Measurements from ENCODE around the gene TMEM181.

Gene TMEM181

DNA sequence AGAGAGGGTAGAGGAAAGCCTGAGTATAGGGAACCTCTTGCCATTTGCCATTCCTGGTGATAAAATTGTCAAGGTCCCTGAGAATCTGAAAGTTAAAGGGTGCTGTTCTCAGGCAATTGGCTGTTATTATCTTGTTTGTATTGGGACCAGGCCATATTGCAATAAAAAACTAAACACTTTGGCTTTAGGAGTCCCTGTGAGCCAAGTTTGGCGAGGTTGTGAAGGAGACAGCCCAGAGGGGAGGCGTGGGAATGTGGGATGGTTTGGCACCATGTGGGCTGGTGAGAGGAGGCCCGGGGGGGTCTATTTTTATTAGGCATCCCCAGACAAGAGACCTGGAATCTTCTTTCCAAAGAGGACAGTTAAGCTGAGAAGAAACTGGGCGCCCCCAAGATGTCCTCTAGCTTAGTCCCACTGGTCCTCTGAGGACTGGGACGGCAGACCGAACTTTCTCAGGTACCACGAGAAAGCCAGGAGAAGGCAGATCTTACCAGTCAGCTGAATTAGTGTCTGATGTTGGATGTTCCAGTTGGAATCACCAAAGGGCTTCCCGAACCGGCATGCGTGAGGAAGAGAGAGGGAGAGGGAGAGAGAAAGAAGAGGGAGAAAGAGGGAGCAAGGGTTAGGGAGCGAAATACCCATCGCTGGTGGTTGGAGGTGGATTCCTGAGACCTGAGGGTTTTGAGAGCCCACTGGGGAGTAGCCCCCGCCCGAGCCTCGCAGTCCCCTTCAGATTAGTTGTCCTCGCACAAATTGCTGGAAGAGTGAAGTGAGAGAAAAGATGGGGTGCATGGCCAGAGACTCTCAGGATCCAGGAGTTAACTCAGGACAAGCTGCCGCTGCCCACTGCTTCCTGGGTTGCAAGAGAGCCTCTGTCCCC is 60.3 kb downstream of the TMEM181 start:
- Histone ChIP-seq H3K27ac (no peak overlapping the region), H3K4me3 (IDR thresholded peaks at IDR 0.05; ENCODE audit: insufficient read depth, low read depth, low read length) (no peak overlapping the region), H3K4me1 (ENCODE audit: low read depth, poor library complexity, severe bottlenecking) (peaks cover 8% of the 10 kb centered on the region), H3K36me3 (ENCODE audit: insufficient read depth) (0 out of 2 replicates have a peak, but pooled peaks cover 3% of the 10 kb centered on the region), H3K9ac (no peak overlapping the region), H3K79me2 (ENCODE audit: insufficient read depth, low read depth) (no peaks in the 10 kb centered on the region), H2AFZ (ENCODE audit: low read depth) (no peak overlapping the region), H4K20me1 (ENCODE audit: insufficient read depth) (no peaks in the 10 kb centered on the region), H3K27me3 (ENCODE audit: insufficient read depth, low read depth) (no peaks in the 10 kb centered on the region), H3K4me2 (no peak overlapping the region)
- TF ChIP-seq, protein P1, sequence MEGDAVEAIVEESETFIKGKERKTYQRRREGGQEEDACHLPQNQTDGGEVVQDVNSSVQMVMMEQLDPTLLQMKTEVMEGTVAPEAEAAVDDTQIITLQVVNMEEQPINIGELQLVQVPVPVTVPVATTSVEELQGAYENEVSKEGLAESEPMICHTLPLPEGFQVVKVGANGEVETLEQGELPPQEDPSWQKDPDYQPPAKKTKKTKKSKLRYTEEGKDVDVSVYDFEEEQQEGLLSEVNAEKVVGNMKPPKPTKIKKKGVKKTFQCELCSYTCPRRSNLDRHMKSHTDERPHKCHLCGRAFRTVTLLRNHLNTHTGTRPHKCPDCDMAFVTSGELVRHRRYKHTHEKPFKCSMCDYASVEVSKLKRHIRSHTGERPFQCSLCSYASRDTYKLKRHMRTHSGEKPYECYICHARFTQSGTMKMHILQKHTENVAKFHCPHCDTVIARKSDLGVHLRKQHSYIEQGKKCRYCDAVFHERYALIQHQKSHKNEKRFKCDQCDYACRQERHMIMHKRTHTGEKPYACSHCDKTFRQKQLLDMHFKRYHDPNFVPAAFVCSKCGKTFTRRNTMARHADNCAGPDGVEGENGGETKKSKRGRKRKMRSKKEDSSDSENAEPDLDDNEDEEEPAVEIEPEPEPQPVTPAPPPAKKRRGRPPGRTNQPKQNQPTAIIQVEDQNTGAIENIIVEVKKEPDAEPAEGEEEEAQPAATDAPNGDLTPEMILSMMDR (conservative IDR thresholded peaks at IDR 0.05; ENCODE audit: low read depth, low read length): no peak

- no peak overlapping the region for H3K4me2 ChIP-seq
- no peak overlapping the region for H2AFZ ChIP-seq (ENCODE audit: low read depth)
- H3K79me2 ChIP-seq (ENCODE audit: insufficient read depth, low read depth): no peaks in the 10 kb centered on the region
- no peak overlapping the region for H3K4me3 ChIP-seq (IDR thresholded peaks at IDR 0.05; ENCODE audit: insufficient read depth, low read depth, low read length)
- H3K9ac ChIP-seq: no peak overlapping the region
- H3K36me3 ChIP-seq (ENCODE audit: insufficient read depth): 0 out of 2 replicates have a peak, but pooled peaks cover 3% of the 10 kb centered on the region
- H4K20me1 ChIP-seq (ENCODE audit: insufficient read depth): no peaks in the 10 kb centered on the region
- peaks cover 8% of the 10 kb centered on the region for H3K4me1 ChIP-seq (ENCODE audit: low read depth, poor library complexity, severe bottlenecking)
- H3K27me3 ChIP-seq (ENCODE audit: insufficient read depth, low read depth): no peaks in the 10 kb centered on the region
- TF ChIP-seq, protein P1 (conservative IDR thresholded peaks at IDR 0.05; ENCODE audit: low read depth, low read length): no peak
- H3K27ac ChIP-seq: no peak overlapping the region
Observed at GRCh38 chr6:158620963-158621693, 61.2 kb downstream of the TMEM181 start.

GRCh38 chr6:158621694-158622544 is 62.0 kb downstream of the TMEM181 start:
- H3K27me3 ChIP-seq (ENCODE audit: insufficient read depth, low read depth): no peaks in the 10 kb centered on the region
- no peak overlapping the region for H3K4me2 ChIP-seq
- no peak overlapping the region for H2AFZ ChIP-seq (ENCODE audit: low read depth)

More at GRCh38 chr6:158621694-158622544, 62.0 kb downstream of the TMEM181 start:
- no peaks in the 10 kb centered on the region for H3K79me2 ChIP-seq (ENCODE audit: insufficient read depth, low read depth)
- H3K27ac ChIP-seq: no peak overlapping the region
- H3K9ac ChIP-seq: no peak overlapping the region
- no peak overlapping the region for H3K4me3 ChIP-seq (IDR thresholded peaks at IDR 0.05; ENCODE audit: insufficient read depth, low read depth, low read length)
- TF ChIP-seq, protein P1 (conservative IDR thresholded peaks at IDR 0.05; ENCODE audit: low read depth, low read length): no peak
- H4K20me1 ChIP-seq (ENCODE audit: insufficient read depth): no peaks in the 10 kb centered on the region
- peaks cover 8% of the 10 kb centered on the region for H3K4me1 ChIP-seq (ENCODE audit: low read depth, poor library complexity, severe bottlenecking)
- H3K36me3 ChIP-seq (ENCODE audit: insufficient read depth): 0 out of 2 replicates have a peak, but pooled peaks cover 3% of the 10 kb centered on the region
